ENCODE results near the gene DLX6.

Gene DLX6

GRCh38 chr7:97002555-97003261 is 2.6 kb upstream of the DLX6 start:
- peaks cover 5% of the 10 kb centered on the region; the same call in 1 of the 2 replicates for H3K9me3 ChIP-seq (ENCODE audit: control insufficient read depth, insufficient read depth, low read length)
- no peaks in the 10 kb centered on the region for H3K9me2 ChIP-seq (replicated peaks; ENCODE audit: control insufficient read depth, low read length)
- H3K27me3 ChIP-seq (ENCODE audit: control insufficient read depth, low read length): peaks cover 5% of the 10 kb centered on the region; the same call in 1 of the 2 replicates
- H3F3A ChIP-seq (ENCODE audit: control insufficient read depth, insufficient read depth): no peaks in the 10 kb centered on the region
- H3K4me2 ChIP-seq (ENCODE audit: low read length): no peak overlapping the region
- no peaks in the 10 kb centered on the region for H3K4me1 ChIP-seq (ENCODE audit: control insufficient read depth, low read length)
- no peak for TF ChIP-seq EZH2phosphoT487 (IDR thresholded peaks at IDR 0.05; ENCODE audit: borderline replicate concordance, low read length)
- no peaks in the 10 kb centered on the region for H4K20me1 ChIP-seq (ENCODE audit: control insufficient read depth, insufficient read depth, low read depth, low read length)
- H3K4me3 ChIP-seq (ENCODE audit: low read length): no peak overlapping the region
- H3K79me2 ChIP-seq (ENCODE audit: control insufficient read depth, low read length): no peaks in the 10 kb centered on the region
- H3K36me3 ChIP-seq (ENCODE audit: control insufficient read depth, low read length): no peaks in the 10 kb centered on the region
- H3K27ac ChIP-seq (ENCODE audit: low read depth, low read length): no peak overlapping the region

- Histone ChIP-seq H3K27me3 (ENCODE audit: control insufficient read depth, low read length) (peaks cover 9% of the 10 kb centered on the region; the same call in 1 of the 2 replicates), H3K4me3 (ENCODE audit: low read length) (no peak overlapping the region), H3K4me1 (ENCODE audit: control insufficient read depth, low read length) (no peaks in the 10 kb centered on the region), H3K9me2 (replicated peaks; ENCODE audit: control insufficient read depth, low read length) (no peaks in the 10 kb centered on the region), H3K27ac (ENCODE audit: low read depth, low read length) (no peak overlapping the region), H3K9me3 (ENCODE audit: control insufficient read depth, insufficient read depth, low read length) (peaks cover 5% of the 10 kb centered on the region; the same call in 1 of the 2 replicates), H3K79me2 (ENCODE audit: control insufficient read depth, low read length) (no peaks in the 10 kb centered on the region), H4K20me1 (ENCODE audit: control insufficient read depth, insufficient read depth, low read depth, low read length) (no peaks in the 10 kb centered on the region), H3K36me3 (ENCODE audit: control insufficient read depth, low read length) (no peaks in the 10 kb centered on the region), H3F3A (ENCODE audit: control insufficient read depth, insufficient read depth) (no peaks in the 10 kb centered on the region), H3K4me2 (ENCODE audit: low read length) (no peak overlapping the region)
- no peak for TF ChIP-seq EZH2phosphoT487 (IDR thresholded peaks at IDR 0.05; ENCODE audit: borderline replicate concordance, low read length)
- TF ChIP-seq CTCF (IDR thresholded peaks at IDR 0.05; ENCODE audit: low read depth, low read length, poor library complexity, severe bottlenecking): no peak
Observed at GRCh38 chr7:97003262-97004246, 1.8 kb upstream of the DLX6 start.

- H3K79me2 ChIP-seq (ENCODE audit: control insufficient read depth, low read length): no peaks in the 10 kb centered on the region
- H3K4me2 ChIP-seq (ENCODE audit: low read length): no peak overlapping the region
- no peak overlapping the region for H3K4me3 ChIP-seq (ENCODE audit: low read length)
- H3K9me2 ChIP-seq (replicated peaks; ENCODE audit: control insufficient read depth, low read length): no peaks in the 10 kb centered on the region
- peaks cover 18% of the 10 kb centered on the region for H3K27me3 ChIP-seq (ENCODE audit: control insufficient read depth, low read length)
- no peaks in the 10 kb centered on the region for H3K36me3 ChIP-seq (ENCODE audit: control insufficient read depth, low read length)
- no peaks in the 10 kb centered on the region for H4K20me1 ChIP-seq (ENCODE audit: control insufficient read depth, insufficient read depth, low read depth, low read length)
- no peaks in the 10 kb centered on the region for H3F3A ChIP-seq (ENCODE audit: control insufficient read depth, insufficient read depth)
- TF ChIP-seq CTCF (IDR thresholded peaks at IDR 0.05; ENCODE audit: low read depth, low read length, poor library complexity, severe bottlenecking): no peak
- no peak for TF ChIP-seq EZH2phosphoT487 (IDR thresholded peaks at IDR 0.05; ENCODE audit: borderline replicate concordance, low read length)
- no peaks in the 10 kb centered on the region for H3K4me1 ChIP-seq (ENCODE audit: control insufficient read depth, low read length)
- H3K27ac ChIP-seq (ENCODE audit: low read depth, low read length): no peak overlapping the region
- peaks cover 5% of the 10 kb centered on the region; the same call in 1 of the 2 replicates for H3K9me3 ChIP-seq (ENCODE audit: control insufficient read depth, insufficient read depth, low read length)
Observed at GRCh38 chr7:97004247-97005182, 838 bp upstream of the DLX6 start.
